OCI-LY7 (cell line): ENCODE results near the gene ALDOA.

Experiments used
- EZH2phosphoT487 ChIP-seq: fragments of 200-600 bp; sonication (generic); IDR thresholded peaks from 2 replicates; pipeline ENCODE4 v1.6.1; 2018; ENCODE audit warnings: low read depth, borderline replicate concordance, mild to moderate bottlenecking, mixed run types, antibody characterized with exemption, low read length, moderate library complexity, mixed read lengths
- TF ChIP-seq, protein P1 (sequence below): fragments of 200-600 bp; sonication (generic); conservative IDR thresholded peaks from 2 replicates; pipeline ENCODE4 v1.5.1; 2014; ENCODE audit warnings: mild to moderate bottlenecking, antibody characterized with exemption, low read length, moderate library complexity, mixed read lengths

DNA sequence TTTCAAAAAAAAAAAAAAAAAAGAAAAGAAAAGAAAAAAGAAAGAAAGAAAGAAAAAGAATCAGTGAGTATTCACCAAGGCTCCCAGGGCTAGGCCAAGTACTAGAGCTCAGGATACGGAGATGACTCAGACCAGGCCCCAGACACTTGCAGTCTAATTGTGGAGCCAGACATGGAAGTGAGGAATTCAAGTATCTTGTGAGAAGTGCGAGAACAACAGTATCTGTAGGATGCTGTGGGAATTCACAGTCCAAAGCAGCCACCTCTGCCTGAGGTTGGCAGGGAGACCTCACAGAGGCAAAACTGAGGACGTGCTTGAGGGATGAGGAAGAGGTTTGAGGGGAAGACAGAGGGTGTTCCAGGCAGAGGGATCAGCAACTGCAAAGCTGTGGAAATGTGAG, 14.0 kb upstream of the ALDOA start:
- TF ChIP-seq, protein P1, sequence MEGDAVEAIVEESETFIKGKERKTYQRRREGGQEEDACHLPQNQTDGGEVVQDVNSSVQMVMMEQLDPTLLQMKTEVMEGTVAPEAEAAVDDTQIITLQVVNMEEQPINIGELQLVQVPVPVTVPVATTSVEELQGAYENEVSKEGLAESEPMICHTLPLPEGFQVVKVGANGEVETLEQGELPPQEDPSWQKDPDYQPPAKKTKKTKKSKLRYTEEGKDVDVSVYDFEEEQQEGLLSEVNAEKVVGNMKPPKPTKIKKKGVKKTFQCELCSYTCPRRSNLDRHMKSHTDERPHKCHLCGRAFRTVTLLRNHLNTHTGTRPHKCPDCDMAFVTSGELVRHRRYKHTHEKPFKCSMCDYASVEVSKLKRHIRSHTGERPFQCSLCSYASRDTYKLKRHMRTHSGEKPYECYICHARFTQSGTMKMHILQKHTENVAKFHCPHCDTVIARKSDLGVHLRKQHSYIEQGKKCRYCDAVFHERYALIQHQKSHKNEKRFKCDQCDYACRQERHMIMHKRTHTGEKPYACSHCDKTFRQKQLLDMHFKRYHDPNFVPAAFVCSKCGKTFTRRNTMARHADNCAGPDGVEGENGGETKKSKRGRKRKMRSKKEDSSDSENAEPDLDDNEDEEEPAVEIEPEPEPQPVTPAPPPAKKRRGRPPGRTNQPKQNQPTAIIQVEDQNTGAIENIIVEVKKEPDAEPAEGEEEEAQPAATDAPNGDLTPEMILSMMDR, result no peak
- TF ChIP-seq EZH2phosphoT487, result no peak
